HepG2 (cell line): ENCODE results near the gene TCFL5. TPM values are rescaled to one million over a fixed set of nuclear protein-coding genes. Genes with fewer than 3 reads are reported as not detected.

ENCODE experiments used
- CBX2 ChIP-seq, 2 experiments: fragments of 200-600 bp in 1 of 2; sonication (generic); formaldehyde crosslinking in 1 of 2; IDR thresholded peaks; 2 replicates each; pipeline versions ENCODE4 v1.7.0 to v1.8.1; 2018 to 2022; ENCODE audit warnings: low read depth in 2 of 2, low read length in 1 of 2, mild to moderate bottlenecking in 1 of 2, missing genetic modification reagents in 1 of 2
- FOXJ3 ChIP-seq: sonication (generic); formaldehyde crosslinking; IDR thresholded peaks from 2 replicates; pipeline ENCODE4 v1.4.0; 2020; ENCODE audit warnings: missing genetic modification reagents, mild to moderate bottlenecking, borderline replicate concordance
- KDM6A ChIP-seq: IDR thresholded peaks from 2 replicates; pipeline ENCODE4 v1.6.1; 2016; ENCODE audit warnings: low read depth
- MED1 ChIP-seq: sonication (generic); formaldehyde crosslinking; IDR thresholded peaks from 2 replicates; pipeline ENCODE4 v1.4.0; 2020; ENCODE audit warnings: missing genetic modification reagents
- MYNN ChIP-seq: sonication (generic); formaldehyde crosslinking; IDR thresholded peaks from 2 replicates; pipeline ENCODE4 v1.4.0; 2020; ENCODE audit warnings: mild to moderate bottlenecking, low read depth, missing genetic modification reagents
- NFIC ChIP-seq: IDR thresholded peaks from 2 replicates; pipeline ENCODE4 v1.6.1; 2012; ENCODE audit warnings: mild to moderate bottlenecking, low read length, inconsistent platforms
- NR2F1 ChIP-seq, 2 experiments: fragments of 450-650 bp in 1 of 2; formaldehyde crosslinking in 1 of 2; IDR thresholded peaks; 2 replicates each; pipeline versions ENCODE4 v1.5.0 to v1.6.1; 2016 to 2020; ENCODE audit warnings: mild to moderate bottlenecking in 1 of 2, missing compliant biosample characterization in 1 of 2, missing genetic modification reagents in 1 of 2, moderate library complexity in 1 of 2
- PITX1 ChIP-seq: sonication (generic); formaldehyde crosslinking; IDR thresholded peaks from 2 replicates; pipeline ENCODE4 v1.5.1; 2020; ENCODE audit warnings: mild to moderate bottlenecking, missing genetic modification reagents
- POLR2G ChIP-seq: fragments of 200-400 bp; formaldehyde crosslinking; IDR thresholded peaks from 2 replicates; pipeline ENCODE4 v1.6.1; 2018; ENCODE audit warnings: mild to moderate bottlenecking, low read depth, low read length, moderate library complexity
- SMAD3 ChIP-seq: sonication (generic); formaldehyde crosslinking; IDR thresholded peaks from 2 replicates; pipeline ENCODE4 v1.4.0; 2020; ENCODE audit warnings: missing genetic modification reagents
- SMARCE1 ChIP-seq: fragments of 450-650 bp; IDR thresholded peaks from 2 replicates; pipeline ENCODE4 v1.6.1; 2017; ENCODE audit warnings: borderline replicate concordance
- SOX6 ChIP-seq, 2 experiments: fragments of 450-650 bp in 1 of 2; sonication (generic) in 1 of 2; formaldehyde crosslinking in 1 of 2; IDR thresholded peaks; 2 replicates each; pipeline versions ENCODE4 v1.4.0 to v1.6.1; 2017 to 2020; ENCODE audit warnings: antibody characterized with exemption in 1 of 2, mild to moderate bottlenecking in 1 of 2, missing genetic modification reagents in 1 of 2
- XBP1 ChIP-seq: sonication (generic); formaldehyde crosslinking; IDR thresholded peaks from 2 replicates; pipeline ENCODE4 v1.5.0; 2020; ENCODE audit warnings: missing genetic modification reagents
- ZBTB42 ChIP-seq: sonication (generic); formaldehyde crosslinking; IDR thresholded peaks from 2 replicates; pipeline ENCODE4 v1.5.0; 2020; ENCODE audit warnings: mild to moderate bottlenecking, missing genetic modification reagents
- ZBTB7B ChIP-seq: sonication (generic); formaldehyde crosslinking; IDR thresholded peaks from 2 replicates; pipeline ENCODE4 v1.4.0; 2020; ENCODE audit warnings: missing genetic modification reagents
- ZNF230 ChIP-seq: sonication (generic); formaldehyde crosslinking; IDR thresholded peaks from 2 replicates; pipeline ENCODE4 v1.4.0; 2020; ENCODE audit warnings: mild to moderate bottlenecking, missing genetic modification reagents
- ZNF546 ChIP-seq: sonication (generic); formaldehyde crosslinking; conservative IDR thresholded peaks from 2 replicates; pipeline ENCODE4 v1.8.1; 2023; ENCODE audit warnings: mild to moderate bottlenecking, missing genetic modification reagents
- ZNF629 ChIP-seq: sonication (generic); formaldehyde crosslinking; conservative IDR thresholded peaks from 2 replicates; pipeline ENCODE4 v1.5.0; 2020; ENCODE audit warnings: missing genetic modification reagents
- polyA plus RNA-seq, 8 experiments: library from polyadenylated mRNA; depleted of rRNA in 3 of 8; stranded (reverse) in 7 of 8; unstranded in 1 of 8; fragments of >200 nt; fragmentation: Illumina TruSeq in 4 of 8; extraction: Trizol in 4 of 8; gene quantifications; 2 replicates each; pipeline versions ENCODE4 v1.2.1 to v1.2.3, GENCODE V29; 2011 to 2016; ENCODE audit warnings: low read depth in 4 of 8, missing spikeins in 1 of 8, mixed read lengths in 1 of 8; ENCODE audit not compliant: insufficient read depth in 1 of 8
- total RNA-seq, 5 experiments: library from RNA; depleted of rRNA; stranded (reverse); fragments of >200 nt; fragmentation: Illumina TruSeq; extraction: Trizol; gene quantifications; 2 replicates each; pipeline ENCODE4 v1.2.3, GENCODE V29; 2016; ENCODE audit warnings: low read depth in 1 of 5
- TF ChIP-seq, protein P1 (sequence below): sonication (generic); formaldehyde crosslinking; IDR thresholded peaks from 2 replicates; pipeline ENCODE4 v1.9.0; 2022; ENCODE audit warnings: low read depth, missing genetic modification reagents
- TF ChIP-seq, protein P2 (sequence below): sonication (generic); formaldehyde crosslinking; IDR thresholded peaks from 2 replicates; pipeline ENCODE4 v1.8.0; 2022; ENCODE audit warnings: mild to moderate bottlenecking, missing genetic modification reagents
- TF ChIP-seq, protein P3 (sequence below), 2 experiments: fragments of 450-650 bp in 1 of 2; sonication (generic) in 1 of 2; formaldehyde crosslinking; IDR thresholded peaks; 2 replicates each; pipeline versions ENCODE4 v1.5.0 to v1.8.0; 2020 to 2022; ENCODE audit warnings: mild to moderate bottlenecking in 1 of 2, missing genetic modification reagents in 1 of 2
- TF ChIP-seq, protein P4 (sequence below): sonication (generic); formaldehyde crosslinking; IDR thresholded peaks from 2 replicates; pipeline ENCODE4 v1.8.0; 2022; ENCODE audit warnings: missing genetic modification reagents, mild to moderate bottlenecking, moderate library complexity, borderline replicate concordance

Gene TCFL5
- total and polyA plus RNA-seq, 2 of the 13 experiments (the other 11 are each of a cell fraction or from before 2014, with no cell fraction given), result 14.8 to 20.0 TPM

DNA sequence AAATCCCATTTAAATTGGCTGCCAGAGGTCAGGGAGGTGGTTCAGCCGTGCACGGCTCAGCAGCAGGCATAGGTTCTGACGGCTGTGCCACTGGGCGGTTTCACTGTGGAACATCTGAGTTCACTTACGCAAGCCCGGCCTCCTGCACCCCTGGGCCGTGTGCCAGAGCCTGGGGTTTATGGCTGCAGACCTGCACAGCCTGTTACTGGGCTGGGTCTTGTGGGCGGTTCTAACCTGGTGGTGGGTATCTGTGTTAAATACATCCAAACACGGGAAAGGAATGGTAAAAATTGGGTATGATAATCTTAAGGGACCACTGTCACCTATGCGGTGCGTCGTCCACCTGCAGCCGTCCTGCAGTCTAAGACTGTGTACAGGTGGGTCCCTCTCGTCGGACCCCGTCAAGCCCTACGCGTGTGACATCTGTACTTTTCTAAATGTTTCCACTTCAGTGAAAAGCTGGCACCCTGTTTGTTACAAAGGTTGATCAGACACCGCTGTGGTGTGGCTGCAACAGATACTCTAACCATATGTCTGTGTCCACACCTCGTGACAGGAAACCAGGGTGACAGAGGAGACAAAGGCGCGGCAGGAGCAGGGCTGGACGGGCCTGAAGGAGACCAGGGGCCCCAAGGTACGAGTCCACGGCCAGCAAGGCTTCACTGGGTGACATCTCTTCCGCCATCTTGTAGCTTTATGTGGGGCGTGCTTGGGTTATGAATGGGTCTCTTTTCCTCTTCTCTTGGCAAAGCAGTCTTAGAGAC lies 23.3 kb downstream of the TCFL5 start (continued):
- TF ChIP-seq NFIC (no peak), ZBTB7B (CRISPR knock-in tag) (no peak), NR2F1 (CRISPR knock-in tag; IDR thresholded peaks at IDR 0.05) (0 out of 4 replicates have a peak, but pooled peaks of 1 of the 2 experiments have one; percentile 20), ZNF546 (CRISPR knock-in tag) (no peak), KDM6A (CRISPR knock-in tag) (no peak), SMARCE1 (no peak), ZNF629 (CRISPR knock-in tag) (no peak), FOXJ3 (no peak), MYNN (CRISPR knock-in tag) (no peak), XBP1 (no peak), PITX1 (CRISPR knock-in tag) (no peak), CBX2 (IDR thresholded peaks at IDR 0.05; ENCODE audit: low read depth, low read length) (no peak), CBX2 (CRISPR knock-in tag; IDR thresholded peaks at IDR 0.05; ENCODE audit: low read depth) (no peak), ZBTB42 (CRISPR knock-in tag) (no peak), ZNF230 (CRISPR knock-in tag) (0 out of 2 replicates have a peak, but pooled peaks have one; percentile 25), POLR2G (peak; percentile 30; the same call in 1 of the 2 replicates), MED1 (CRISPR knock-in tag) (no peak), SMAD3 (CRISPR knock-in tag) (no peak), SOX6 (IDR thresholded peaks at IDR 0.05) (no peak), SOX6 (CRISPR knock-in tag; IDR thresholded peaks at IDR 0.05) (no peak)
- TF ChIP-seq, protein P1, sequence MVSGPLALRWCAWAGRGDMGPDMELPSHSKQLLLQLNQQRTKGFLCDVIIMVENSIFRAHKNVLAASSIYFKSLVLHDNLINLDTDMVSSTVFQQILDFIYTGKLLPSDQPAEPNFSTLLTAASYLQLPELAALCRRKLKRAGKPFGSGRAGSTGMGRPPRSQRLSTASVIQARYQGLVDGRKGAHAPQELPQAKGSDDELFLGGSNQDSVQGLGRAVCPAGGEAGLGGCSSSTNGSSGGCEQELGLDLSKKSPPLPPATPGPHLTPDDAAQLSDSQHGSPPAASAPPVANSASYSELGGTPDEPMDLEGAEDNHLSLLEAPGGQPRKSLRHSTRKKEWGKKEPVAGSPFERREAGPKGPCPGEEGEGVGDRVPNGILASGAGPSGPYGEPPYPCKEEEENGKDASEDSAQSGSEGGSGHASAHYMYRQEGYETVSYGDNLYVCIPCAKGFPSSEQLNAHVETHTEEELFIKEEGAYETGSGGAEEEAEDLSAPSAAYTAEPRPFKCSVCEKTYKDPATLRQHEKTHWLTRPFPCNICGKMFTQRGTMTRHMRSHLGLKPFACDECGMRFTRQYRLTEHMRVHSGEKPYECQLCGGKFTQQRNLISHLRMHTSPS (CRISPR knock-in tag), result peak; percentile 69; the same call in 1 of the 2 replicates
- TF ChIP-seq, protein P2, sequence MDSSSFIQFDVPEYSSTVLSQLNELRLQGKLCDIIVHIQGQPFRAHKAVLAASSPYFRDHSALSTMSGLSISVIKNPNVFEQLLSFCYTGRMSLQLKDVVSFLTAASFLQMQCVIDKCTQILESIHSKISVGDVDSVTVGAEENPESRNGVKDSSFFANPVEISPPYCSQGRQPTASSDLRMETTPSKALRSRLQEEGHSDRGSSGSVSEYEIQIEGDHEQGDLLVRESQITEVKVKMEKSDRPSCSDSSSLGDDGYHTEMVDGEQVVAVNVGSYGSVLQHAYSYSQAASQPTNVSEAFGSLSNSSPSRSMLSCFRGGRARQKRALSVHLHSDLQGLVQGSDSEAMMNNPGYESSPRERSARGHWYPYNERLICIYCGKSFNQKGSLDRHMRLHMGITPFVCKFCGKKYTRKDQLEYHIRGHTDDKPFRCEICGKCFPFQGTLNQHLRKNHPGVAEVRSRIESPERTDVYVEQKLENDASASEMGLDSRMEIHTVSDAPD (CRISPR knock-in tag), result no peak
- TF ChIP-seq, protein P3, sequence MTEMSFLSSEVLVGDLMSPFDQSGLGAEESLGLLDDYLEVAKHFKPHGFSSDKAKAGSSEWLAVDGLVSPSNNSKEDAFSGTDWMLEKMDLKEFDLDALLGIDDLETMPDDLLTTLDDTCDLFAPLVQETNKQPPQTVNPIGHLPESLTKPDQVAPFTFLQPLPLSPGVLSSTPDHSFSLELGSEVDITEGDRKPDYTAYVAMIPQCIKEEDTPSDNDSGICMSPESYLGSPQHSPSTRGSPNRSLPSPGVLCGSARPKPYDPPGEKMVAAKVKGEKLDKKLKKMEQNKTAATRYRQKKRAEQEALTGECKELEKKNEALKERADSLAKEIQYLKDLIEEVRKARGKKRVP (CRISPR knock-in tag; IDR thresholded peaks at IDR 0.05), result no peak
- TF ChIP-seq, protein P4, sequence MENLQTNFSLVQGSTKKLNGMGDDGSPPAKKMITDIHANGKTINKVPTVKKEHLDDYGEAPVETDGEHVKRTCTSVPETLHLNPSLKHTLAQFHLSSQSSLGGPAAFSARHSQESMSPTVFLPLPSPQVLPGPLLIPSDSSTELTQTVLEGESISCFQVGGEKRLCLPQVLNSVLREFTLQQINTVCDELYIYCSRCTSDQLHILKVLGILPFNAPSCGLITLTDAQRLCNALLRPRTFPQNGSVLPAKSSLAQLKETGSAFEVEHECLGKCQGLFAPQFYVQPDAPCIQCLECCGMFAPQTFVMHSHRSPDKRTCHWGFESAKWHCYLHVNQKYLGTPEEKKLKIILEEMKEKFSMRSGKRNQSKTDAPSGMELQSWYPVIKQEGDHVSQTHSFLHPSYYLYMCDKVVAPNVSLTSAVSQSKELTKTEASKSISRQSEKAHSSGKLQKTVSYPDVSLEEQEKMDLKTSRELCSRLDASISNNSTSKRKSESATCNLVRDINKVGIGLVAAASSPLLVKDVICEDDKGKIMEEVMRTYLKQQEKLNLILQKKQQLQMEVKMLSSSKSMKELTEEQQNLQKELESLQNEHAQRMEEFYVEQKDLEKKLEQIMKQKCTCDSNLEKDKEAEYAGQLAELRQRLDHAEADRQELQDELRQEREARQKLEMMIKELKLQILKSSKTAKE (CRISPR knock-in tag), result no peak
